ENCODE measurements around the gene ELAVL1. TPM values are rescaled to one million over a fixed set of nuclear protein-coding genes. Genes with fewer than 3 reads are reported as not detected.

The ELAVL1 gene
- total and polyA plus RNA-seq, 7 donors, result 22.3 to 57.9 (median 44.5) TPM

GRCh38 chr19:8023371-8023770 is 17.9 kb upstream of the ELAVL1 start:
- no peak overlapping the region for H3K27ac ChIP-seq
- DNase-seq (no peak), ATAC-seq (no peak)
- no peaks in the 10 kb centered on the region for H3K4me1 ChIP-seq
- no peaks in the 10 kb centered on the region for H3K36me3 ChIP-seq (ENCODE audit: insufficient read depth in 1 of 2, low read depth in 1 of 2)
- H3K4me3 ChIP-seq, result no peak overlapping the region
- H3K27me3 ChIP-seq (ENCODE audit: insufficient read depth in 3 of 3, low read length in 2 of 3), result no peaks in the 10 kb centered on the region
- H3K9me3 ChIP-seq, result no peaks in the 10 kb centered on the region
- no peak for TF ChIP-seq CTCF (IDR thresholded peaks at IDR 0.05)
- WGBS, 3 donors, result 71 to 78% (median 72%) methylated on average over 5 of the region's 5 CpGs
- intact Hi-C loops (cut with DNase I), result no loop called here

DNA sequence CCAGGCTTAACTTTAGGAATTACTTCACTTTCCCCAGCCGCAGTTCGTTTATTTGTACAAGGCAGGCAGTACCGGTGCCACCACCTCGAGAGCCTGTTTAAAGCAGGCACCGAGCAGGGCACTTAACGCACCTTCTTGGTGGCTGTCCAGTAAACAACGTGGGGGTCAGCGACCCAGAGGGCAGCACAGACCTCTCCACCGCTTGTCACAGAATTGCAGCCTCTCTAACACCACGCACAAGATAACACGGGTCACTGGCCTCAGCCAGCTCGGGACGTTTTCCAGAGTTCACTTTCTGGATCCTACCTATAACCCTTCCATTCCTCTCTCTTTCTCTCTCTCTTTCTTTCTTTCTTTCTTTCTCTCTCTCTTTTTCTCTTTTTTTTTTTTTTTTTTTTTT is 16.8 kb upstream of the ELAVL1 start:
- 85 to 88% (median 87%) methylated on average over 13 of the region's 13 CpGs for WGBS, 3 donors
- Histone ChIP-seq H3K9me3 (no peaks in the 10 kb centered on the region), H3K27me3 (ENCODE audit: insufficient read depth in 3 of 3, low read length in 2 of 3) (no peaks in the 10 kb centered on the region), H3K36me3 (ENCODE audit: insufficient read depth in 1 of 2, low read depth in 1 of 2) (no peaks in the 10 kb centered on the region), H3K27ac (no peak overlapping the region), H3K4me3 (no peak overlapping the region), H3K4me1 (no peaks in the 10 kb centered on the region)
- intact Hi-C loops (cut with DNase I), result no loop called here
- DNase-seq (no peak), ATAC-seq (no peak)
- no peak for TF ChIP-seq CTCF (IDR thresholded peaks at IDR 0.05)

DNA sequence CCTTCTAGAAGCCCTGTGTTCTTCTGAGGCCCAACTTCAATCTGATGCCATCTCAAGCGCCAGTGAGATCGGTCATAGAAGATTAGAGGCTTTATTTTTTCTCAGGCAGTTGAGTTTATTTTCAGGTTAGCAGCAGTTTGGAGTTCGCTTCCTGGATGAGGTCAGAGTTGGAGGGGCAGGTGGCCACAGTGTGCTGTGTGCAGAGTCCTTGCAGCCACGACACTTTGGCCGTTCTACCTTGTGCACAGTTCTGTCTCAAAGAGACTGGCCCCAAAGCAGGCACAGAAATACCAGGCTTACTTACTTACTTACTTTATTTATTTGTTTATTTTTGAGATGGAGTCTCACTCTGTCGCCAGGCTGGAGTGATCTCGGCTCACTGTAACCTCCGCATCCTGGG is 15.9 kb upstream of the ELAVL1 start:
- ATAC-seq (no peak), DNase-seq (no peak)
- no peaks in the 10 kb centered on the region for H3K27me3 ChIP-seq (ENCODE audit: insufficient read depth in 3 of 3, low read length in 2 of 3)
- intact Hi-C loops (cut with DNase I), result no loop called here
- H3K36me3 ChIP-seq (ENCODE audit: insufficient read depth in 1 of 2, low read depth in 1 of 2), result no peaks in the 10 kb centered on the region
- H3K4me3 ChIP-seq, result no peak overlapping the region
- TF ChIP-seq CTCF (IDR thresholded peaks at IDR 0.05), result no peak
- no peaks in the 10 kb centered on the region for H3K4me1 ChIP-seq
- H3K9me3 ChIP-seq, result no peaks in the 10 kb centered on the region
- no peak overlapping the region for H3K27ac ChIP-seq
- 67 to 77% (median 75%) methylated on average over 8 of the region's 8 CpGs for WGBS, 3 donors

- no peaks in the 10 kb centered on the region for H3K4me1 ChIP-seq
- WGBS, 3 donors, result 73 to 77% (median 77%) methylated on average over 8 to 9 of the region's 9 CpGs
Measured at GRCh38 chr19:8020681-8021080, 15.2 kb upstream of the ELAVL1 start.

More at GRCh38 chr19:8020681-8021080, 15.2 kb upstream of the ELAVL1 start:
- DNase-seq, result no peak
- no peak for ATAC-seq
- no peak overlapping the region for H3K27ac ChIP-seq
- no peak overlapping the region for H3K4me3 ChIP-seq
- no peak for TF ChIP-seq CTCF (IDR thresholded peaks at IDR 0.05)
- no peaks in the 10 kb centered on the region for H3K36me3 ChIP-seq (ENCODE audit: insufficient read depth in 1 of 2, low read depth in 1 of 2)
- intact Hi-C loops (cut with DNase I), result no loop called here
- no peaks in the 10 kb centered on the region for H3K27me3 ChIP-seq (ENCODE audit: insufficient read depth in 3 of 3, low read length in 2 of 3)
- no peaks in the 10 kb centered on the region for H3K9me3 ChIP-seq
